Endothelial cell of umbilical vein (primary cell): Measurements from ENCODE around the gene SLMAP. TPM values are rescaled to one million over a fixed set of nuclear protein-coding genes. Genes with fewer than 3 reads are reported as not detected.

ENCODE experiments used
- BruUV-seq: library from RNA; stranded (reverse); fragments of 400-500 nt; replicated peaks from 2 replicates; lab custom pipeline; 2021; lab: Mats Ljungman, UMichigan
- CTCF ChIA-PET: fragments of 300-600, 350-600 bp; sonication (Branson Sonifier 250); formaldehyde crosslinking; loops from one replicate; lab custom pipeline; 2021; ENCODE audit warnings: antibody characterized with exemption, inconsistent platforms; lab: Charles Lee
- POLR2A ChIA-PET: fragments of 300-600, 350-600 bp; sonication (Branson Sonifier 250); formaldehyde crosslinking; loops from one replicate; lab custom pipeline; 2021; ENCODE audit warnings: antibody characterized with exemption, inconsistent platforms; lab: Charles Lee
- DNase-seq: peaks from one replicate; pipeline ENCODE4 v3.0.0-alpha.2; 2011; ENCODE audit warnings: low read depth, low spot score
- FAIRE-seq: peaks from 2 replicates; lab custom pipeline; 2011; peaks lifted over from hg19 to GRCh38; lab: Jason Lieb, UNC
- H2AFZ ChIP-seq: 2 replicates; pipeline ENCODE4 v1.6.0; 2012; ENCODE audit warnings: low read depth, low read length, control low read depth, inconsistent platforms
- H3K27ac ChIP-seq: 2 replicates; pipeline ENCODE4 v1.5.1; 2011; ENCODE audit warnings: low read depth, mild to moderate bottlenecking, control low read depth, low read length, moderate library complexity; ENCODE audit not compliant: insufficient read depth
- H3K27me3 ChIP-seq, 2 experiments: 2 replicates each; pipeline versions ENCODE4 v1.6.0 to v1.6.1; 2011; ENCODE audit warnings: low read length in 2 of 2, mixed read lengths in 1 of 2; ENCODE audit not compliant: control insufficient read depth in 2 of 2, insufficient read depth in 2 of 2
- H3K36me3 ChIP-seq, 2 experiments: 2 replicates in 1 of 2; 3 replicates in 1 of 2; pipeline ENCODE4 v1.5.1; 2011; ENCODE audit warnings: low read length in 2 of 2, mild to moderate bottlenecking in 1 of 2, moderate library complexity in 1 of 2; ENCODE audit not compliant: control insufficient read depth in 2 of 2, insufficient read depth in 2 of 2; ENCODE audit errors: extremely low read depth in 1 of 2
- H3K4me1 ChIP-seq: 3 replicates; pipeline ENCODE4 v1.5.1; 2011; ENCODE audit warnings: mild to moderate bottlenecking, low read length; ENCODE audit not compliant: control insufficient read depth, insufficient read depth; ENCODE audit errors: extremely low read depth
- H3K4me2 ChIP-seq: 2 replicates; pipeline ENCODE4 v1.6.1; 2011; ENCODE audit warnings: low read length, control low read depth, mixed read lengths; ENCODE audit not compliant: insufficient read depth
- H3K4me3 ChIP-seq, 3 experiments: fragments of 200-600 bp in 1 of 3; sonication (generic), shearing (Covaris generic) in 1 of 3; replicated peaks in 1 of 3; 2 replicates each; pipeline ENCODE4 v1.5.1; 2011 to 2016; ENCODE audit warnings: control low read depth in 3 of 3, low read length in 3 of 3, mild to moderate bottlenecking in 2 of 3, inconsistent platforms in 1 of 3, low read depth in 1 of 3, moderate library complexity in 1 of 3; ENCODE audit not compliant: insufficient read depth in 1 of 3
- H3K79me2 ChIP-seq: 2 replicates; pipeline ENCODE4 v1.6.0; 2012; ENCODE audit warnings: low read length, inconsistent platforms; ENCODE audit not compliant: control insufficient read depth, insufficient read depth
- H3K9ac ChIP-seq: replicated peaks from 2 replicates; pipeline ENCODE3; 2011; ENCODE audit warnings: low read length, control low read depth; ENCODE audit not compliant: insufficient read depth; ENCODE audit errors: extremely low read depth
- H3K9me1 ChIP-seq: replicated peaks from 3 replicates; pipeline ENCODE4 v1.6.0; 2011; ENCODE audit warnings: mild to moderate bottlenecking, low read length; ENCODE audit not compliant: control insufficient read depth, insufficient read depth; ENCODE audit errors: extremely low read depth
- H3K9me3 ChIP-seq: replicated peaks from 2 replicates; pipeline ENCODE4 v1.5.1; 2012; ENCODE audit warnings: low read length, inconsistent platforms; ENCODE audit not compliant: control insufficient read depth, insufficient read depth
- H4K20me1 ChIP-seq: replicated peaks from 2 replicates; pipeline ENCODE3; 2011; ENCODE audit warnings: mild to moderate bottlenecking, low read length; ENCODE audit not compliant: control insufficient read depth, insufficient read depth; ENCODE audit errors: extremely low read depth
- CTCF ChIP-seq, 2 donors: IDR thresholded peaks; 1 replicate in 1 of 2; 2 replicates in 1 of 2; pipeline ENCODE4 v1.5.1; 2011; ENCODE audit warnings: low read length in 2 of 2, mild to moderate bottlenecking in 2 of 2, moderate library complexity in 2 of 2, control low read depth in 1 of 2, inconsistent platforms in 1 of 2, low read depth in 1 of 2; ENCODE audit not compliant: insufficient read depth in 1 of 2; ENCODE audit errors: extremely low read depth in 1 of 2
- EZH2 ChIP-seq: IDR thresholded peaks from 2 replicates; pipeline ENCODE4 v1.6.1; 2012; ENCODE audit warnings: borderline replicate concordance, low read depth, mild to moderate bottlenecking, moderate library complexity, low read length, inconsistent platforms; ENCODE audit not compliant: severe bottlenecking
- FOS ChIP-seq: IDR thresholded peaks from 2 replicates; pipeline ENCODE4 v1.6.1; 2011; ENCODE audit warnings: mild to moderate bottlenecking, low read length, moderate library complexity, borderline replicate concordance; ENCODE audit not compliant: insufficient read depth
- GATA2 ChIP-seq: IDR thresholded peaks from 2 replicates; pipeline ENCODE4 v1.7.0; 2011; ENCODE audit warnings: low read depth, mild to moderate bottlenecking, moderate library complexity, mixed read lengths, low read length; ENCODE audit not compliant: insufficient read length, insufficient read depth
- JUN ChIP-seq: IDR thresholded peaks from 2 replicates; pipeline ENCODE4 v1.6.1; 2011; ENCODE audit warnings: borderline replicate concordance, low read depth; ENCODE audit not compliant: insufficient read length, insufficient read depth
- MAX ChIP-seq: IDR thresholded peaks from 2 replicates; pipeline ENCODE4 v1.6.1; 2011; ENCODE audit not compliant: insufficient read depth, insufficient read length
- MYC ChIP-seq: IDR thresholded peaks from one replicate; pipeline ENCODE4 v1.6.1; 2011; ENCODE audit warnings: mild to moderate bottlenecking, low read depth, low read length
- POLR2A ChIP-seq: IDR thresholded peaks from 2 replicates; pipeline ENCODE4 v1.6.1; 2012; ENCODE audit warnings: low read depth, mild to moderate bottlenecking, control low read depth, low read length
- POLR2AphosphoS5 ChIP-seq: IDR thresholded peaks from 2 replicates; pipeline ENCODE4 v1.6.1; 2012; ENCODE audit warnings: low read depth, mild to moderate bottlenecking, control low read depth, low read length, moderate library complexity; ENCODE audit not compliant: insufficient read depth
- dilution Hi-C: fragments of 300-500 bp; cut with MboI; formaldehyde crosslinking; loops from one replicate; pipeline ENCODE4 v1.15.0; 2019; ENCODE audit warnings: low sequenced_read_pairs; ENCODE audit not compliant: extremely low pct_ligation_motif_present
- intact Hi-C: fragments of 100-400 bp; cut with micrococcal nuclease; formaldehyde crosslinking; loops from one replicate; pipeline ENCODE4 v1.10.0; 2022
- polyA plus RNA-seq, 4 experiments: library from polyadenylated mRNA; depleted of rRNA in 3 of 4; stranded (reverse) in 3 of 4; unstranded in 1 of 4; fragments of >200 nt; gene quantifications; 2 replicates each; pipeline versions ENCODE4 v1.2.1 to v1.2.3, GENCODE V29; 2011 to 2012; ENCODE audit warnings: missing spikeins in 1 of 4
- total RNA-seq: library from RNA; stranded (reverse); gene quantifications from 2 replicates; pipeline ENCODE4 v1.2.3, GENCODE V29; 2021

SLMAP gene
- total and polyA plus RNA-seq, 2 donors (not counting 3 experiments of a cell fraction or from before 2014, with no cell fraction given), result 9.8 to 54.7 TPM

GRCh38 chr3:57832486-57832885 is 76.4 kb downstream of the SLMAP start:
- Histone ChIP-seq H3K4me1 (no peaks in the 10 kb centered on the region), H3K9ac (no peak overlapping the region), H4K20me1 (no peaks in the 10 kb centered on the region), H3K27me3 (no peaks in the 10 kb centered on the region), H3K9me1 (no peaks in the 10 kb centered on the region), H3K4me2 (no peak overlapping the region), H3K79me2 (peaks cover 9% of the 10 kb centered on the region), H3K4me3 (no peak overlapping the region), H3K27ac (no peak overlapping the region), H2AFZ (no peak overlapping the region), H3K36me3 (peaks cover 0 to 3% of the 10 kb centered on the region in 2 experiments), H3K9me3 (no peaks in the 10 kb centered on the region)
- POLR2A ChIA-PET, result no interaction called here
- CTCF ChIA-PET, result interaction anchor here (1.0 kb wide), 1 partner anchor 435 kb away, joined by 5 read pairs; no protein-coding TSS in a partner anchor
- dilution Hi-C loops (no loop called here), intact Hi-C loops (no loop called here)
- no peak for FAIRE-seq
- no peak for DNase-seq
- TF ChIP-seq EZH2 (no peak), POLR2AphosphoS5 (no peak), GATA2 (no peak), POLR2A (no peak), FOS (no peak), JUN (no peak), MYC (no peak), MAX (no peak), CTCF (IDR thresholded peaks at IDR 0.05; ENCODE audit: extremely low read depth in 1 of 2, insufficient read depth in 1 of 2, low read depth in 1 of 2, low read length in 2 of 2) (no peak)
- BruUV-seq, result no TSS peak
